Measurements from ENCODE around the gene RPLP1.

DNA sequence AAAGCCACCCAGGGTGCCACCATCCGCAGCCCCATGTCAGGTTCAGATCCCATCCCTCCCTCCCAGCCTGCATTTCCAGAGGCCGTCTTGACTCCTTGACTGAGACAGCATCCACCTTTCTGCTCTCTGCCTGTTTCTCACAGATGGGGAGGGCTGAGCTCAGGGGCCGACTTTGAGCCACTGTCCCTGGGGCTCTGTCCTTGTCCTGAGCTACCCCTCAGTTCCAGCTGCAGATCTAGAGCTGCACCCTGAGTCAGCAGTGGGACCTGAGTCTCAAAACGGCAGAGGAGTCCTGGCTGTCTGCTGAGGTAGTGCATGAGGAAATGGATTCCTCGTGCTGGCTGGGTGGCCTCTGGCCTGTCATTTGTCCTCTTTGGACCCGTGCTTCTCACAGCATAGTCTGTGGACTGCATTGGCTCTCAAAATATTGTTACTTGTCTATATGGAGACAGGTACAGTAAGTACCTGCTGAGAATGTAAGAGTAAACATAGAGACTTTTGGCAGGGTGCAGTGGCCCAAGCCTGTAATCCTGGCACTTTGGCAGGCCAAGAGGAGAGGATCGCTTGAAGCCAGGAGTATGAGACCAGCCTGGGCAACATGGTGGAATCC is 22.3 kb downstream of the RPLP1 start:
- TF ChIP-seq, protein P1, sequence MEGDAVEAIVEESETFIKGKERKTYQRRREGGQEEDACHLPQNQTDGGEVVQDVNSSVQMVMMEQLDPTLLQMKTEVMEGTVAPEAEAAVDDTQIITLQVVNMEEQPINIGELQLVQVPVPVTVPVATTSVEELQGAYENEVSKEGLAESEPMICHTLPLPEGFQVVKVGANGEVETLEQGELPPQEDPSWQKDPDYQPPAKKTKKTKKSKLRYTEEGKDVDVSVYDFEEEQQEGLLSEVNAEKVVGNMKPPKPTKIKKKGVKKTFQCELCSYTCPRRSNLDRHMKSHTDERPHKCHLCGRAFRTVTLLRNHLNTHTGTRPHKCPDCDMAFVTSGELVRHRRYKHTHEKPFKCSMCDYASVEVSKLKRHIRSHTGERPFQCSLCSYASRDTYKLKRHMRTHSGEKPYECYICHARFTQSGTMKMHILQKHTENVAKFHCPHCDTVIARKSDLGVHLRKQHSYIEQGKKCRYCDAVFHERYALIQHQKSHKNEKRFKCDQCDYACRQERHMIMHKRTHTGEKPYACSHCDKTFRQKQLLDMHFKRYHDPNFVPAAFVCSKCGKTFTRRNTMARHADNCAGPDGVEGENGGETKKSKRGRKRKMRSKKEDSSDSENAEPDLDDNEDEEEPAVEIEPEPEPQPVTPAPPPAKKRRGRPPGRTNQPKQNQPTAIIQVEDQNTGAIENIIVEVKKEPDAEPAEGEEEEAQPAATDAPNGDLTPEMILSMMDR (optimal IDR thresholded peaks at IDR 0.05 in 1 of 3, IDR thresholded peaks at IDR 0.05 in 1 of 3, conservative IDR thresholded peaks at IDR 0.05 in 1 of 3; ENCODE audit: extremely low read depth in 1 of 3, insufficient read depth in 2 of 3, low read length in 3 of 3) = peak in 2 of 3 experiments; percentile 14 to 41
- TF ChIP-seq EZH2 (IDR thresholded peaks at IDR 0.05; ENCODE audit: low read length) = no peak
